Measurements from ENCODE around the gene KIDINS220. TPM values are rescaled to one million over a fixed set of nuclear protein-coding genes. Genes with fewer than 3 reads are reported as not detected.

The KIDINS220 gene
- total and polyA plus RNA-seq, 2 of the 13 experiments (the other 11 are each of a cell fraction or from before 2014, with no cell fraction given) = 25.2 to 32.3 TPM

- peak; percentile 68; the same call in 1 of the 2 replicates for TF ChIP-seq REL (CRISPR knock-in tag; conservative IDR thresholded peaks at IDR 0.05)
- TF ChIP-seq ZNF776 (CRISPR knock-in tag; IDR thresholded peaks at IDR 0.05) = peak; percentile 42; the same call in 1 of the 2 replicates
- no peak for TF ChIP-seq THAP8 (CRISPR knock-in tag; IDR thresholded peaks at IDR 0.05; ENCODE audit: borderline replicate concordance)
- 0 out of 2 replicates have a peak, but pooled peaks have one; percentile 22 for TF ChIP-seq ZNF292 (CRISPR knock-in tag; IDR thresholded peaks at IDR 0.05; ENCODE audit: borderline replicate concordance, low read depth)
- peak; percentile 74 for TF ChIP-seq ZFP91 (CRISPR knock-in tag; IDR thresholded peaks at IDR 0.05; ENCODE audit: borderline replicate concordance)
- no peak for TF ChIP-seq HOXA7 (CRISPR knock-in tag; IDR thresholded peaks at IDR 0.05)
- peak; percentile 63; the same call in 1 of the 2 replicates for TF ChIP-seq ZNF607 (CRISPR knock-in tag; IDR thresholded peaks at IDR 0.05; ENCODE audit: borderline replicate concordance)
- peak in 1 of 2 experiments; percentile 70; a peak in 2 of 4 replicates for TF ChIP-seq ATF4 (CRISPR knock-in tag; IDR thresholded peaks at IDR 0.05)
- no peak for TF ChIP-seq ZNF326 (CRISPR knock-in tag; IDR thresholded peaks at IDR 0.05; ENCODE audit: borderline replicate concordance)
- TF ChIP-seq CAMTA2 (CRISPR knock-in tag; IDR thresholded peaks at IDR 0.05; ENCODE audit: borderline replicate concordance) = peak; percentile 66; the same call in 1 of the 2 replicates
- TF ChIP-seq CSRNP1 (CRISPR knock-in tag; IDR thresholded peaks at IDR 0.05) = peak; percentile 67; the same call in 1 of the 2 replicates
- peak; percentile 86 for TF ChIP-seq MAX (IDR thresholded peaks at IDR 0.05)
- TF ChIP-seq RXRB (CRISPR knock-in tag; IDR thresholded peaks at IDR 0.05; ENCODE audit: borderline replicate concordance) = peak; percentile 22; the same call in 1 of the 2 replicates
- no peak for TF ChIP-seq PRDM15 (CRISPR knock-in tag; IDR thresholded peaks at IDR 0.05)
- no peak for TF ChIP-seq ELF1 (CRISPR knock-in tag; IDR thresholded peaks at IDR 0.05)
- TF ChIP-seq TOPORS (CRISPR knock-in tag; IDR thresholded peaks at IDR 0.05) = peak; percentile 35; the same call in 1 of the 2 replicates
These were observed at the start of gene KIDINS220 (continued) for GRCh38 chr2:8836971-8837794.

Measured in HepG2 (cell line).